Stimulated activated CD4-positive, alpha-beta T cell treated with anti-CD3 and anti-CD28 coated beads, Interleukin-2, amount 100 ng/mL, for 4 hours (primary cell): ENCODE measurements around the gene NPNT.

Experiments used
- DNase-seq: peaks from one replicate; pipeline ENCODE4 v3.0.0-alpha.2; 2020; ENCODE audit warnings: low read depth

Gene NPNT

GRCh38 chr4:105972946-105973621 is 77.8 kb downstream of the NPNT start:
- no peak for DNase-seq

- DNase-seq = no peak
Observed at GRCh38 chr4:105976915-105977314, 81.6 kb downstream of the NPNT start.

GRCh38 chr4:105978684-105979296 is 83.5 kb downstream of the NPNT start:
- DNase-seq = no peak

GRCh38 chr4:105979506-105979905 is 84.2 kb downstream of the NPNT start:
- DNase-seq = no peak

- DNase-seq = no peak
Observed at GRCh38 chr4:105988671-105989070, 93.4 kb downstream of the NPNT start.

- DNase-seq = no peak
Observed at GRCh38 chr4:105989485-105990242, 94.4 kb downstream of the NPNT start.

- DNase-seq = no peak
Observed at GRCh38 chr4:105990933-105991332, 95.7 kb downstream of the NPNT start.

GRCh38 chr4:105991726-105992125 is 96.5 kb downstream of the NPNT start:
- no peak for DNase-seq

- DNase-seq = no peak
Observed at GRCh38 chr4:105992641-105993305, 97.5 kb downstream of the NPNT start.

- no peak for DNase-seq
Observed at GRCh38 chr4:105994061-105994460, 98.8 kb downstream of the NPNT start.

- DNase-seq = no peak
Observed at GRCh38 chr4:105994841-105995501, 99.7 kb downstream of the NPNT start.

- DNase-seq = no peak
Observed at GRCh38 chr4:105996845-105997244, 101.6 kb downstream of the NPNT start.

GRCh38 chr4:105998171-105999063 is 103.1 kb downstream of the NPNT start:
- no peak for DNase-seq

- DNase-seq = no peak
Observed at GRCh38 chr4:106002994-106003393, 107.7 kb downstream of the NPNT start.

GRCh38 chr4:106010761-106011160 is 115.5 kb downstream of the NPNT start:
- DNase-seq = no peak

GRCh38 chr4:106011387-106011786 is 116.1 kb downstream of the NPNT start:
- no peak for DNase-seq

- DNase-seq = no peak
Observed at GRCh38 chr4:106017975-106018374, 122.7 kb downstream of the NPNT start.

GRCh38 chr4:106019771-106020170 is 124.5 kb downstream of the NPNT start:
- DNase-seq = no peak
